ENCODE measurements around the gene ALX4.

Gene ALX4

DNA sequence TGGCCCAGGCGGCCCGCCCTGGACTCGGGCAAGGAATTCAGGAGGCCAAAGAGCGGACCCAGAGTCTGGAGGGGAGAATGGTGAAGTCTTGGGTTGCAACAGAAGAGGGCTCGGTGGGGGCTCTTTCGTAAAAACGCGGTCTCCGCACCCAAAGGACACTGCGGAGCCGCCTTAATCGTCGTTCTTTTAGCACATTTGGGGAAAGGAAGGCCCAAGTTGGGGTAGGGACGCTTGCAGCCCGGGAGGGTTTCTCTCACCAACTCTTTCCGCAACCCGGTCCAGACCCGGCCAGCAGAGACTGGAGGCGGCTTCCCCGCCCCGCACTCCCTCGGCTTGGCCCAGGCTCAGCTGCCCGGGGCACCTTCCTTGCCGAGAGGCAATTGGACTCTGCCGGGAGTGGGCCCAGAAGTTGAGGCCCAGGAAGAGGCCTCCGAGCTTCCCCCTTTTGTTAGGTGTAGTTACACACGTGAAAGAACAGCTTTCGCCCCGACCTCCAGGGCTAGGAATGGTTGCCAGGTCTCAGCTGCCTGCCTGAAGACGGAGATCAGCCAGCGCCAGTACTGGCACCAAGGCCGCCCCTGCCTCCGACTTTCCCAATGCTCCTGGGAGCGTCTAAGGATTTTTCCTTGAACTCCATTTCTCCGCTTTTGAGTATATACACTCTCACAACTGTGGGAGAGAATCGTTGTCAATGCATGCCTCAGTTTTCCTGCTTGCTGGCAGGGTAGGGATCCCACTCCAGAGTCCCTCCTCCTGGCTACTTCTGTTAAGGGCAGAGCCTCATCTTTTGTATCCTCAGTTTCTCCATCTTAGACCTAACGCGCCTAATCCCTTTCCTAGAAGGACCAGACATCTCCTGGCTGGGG, 3.7 kb downstream of the ALX4 start:
- no peaks in the 10 kb centered on the region for H4K20me1 ChIP-seq (ENCODE audit: insufficient read depth, low read length)
- H3K27ac ChIP-seq (ENCODE audit: low read length) = no peak overlapping the region
- H3K4me3 ChIP-seq (ENCODE audit: low read length) = no peak overlapping the region
- no peaks in the 10 kb centered on the region for H3K79me2 ChIP-seq (ENCODE audit: low read length)
- H3K4me1 ChIP-seq (ENCODE audit: low read length) = no peaks in the 10 kb centered on the region
- H3K4me2 ChIP-seq (ENCODE audit: low read length) = no peak overlapping the region
- H2AFZ ChIP-seq (ENCODE audit: low read depth, low read length) = no peak overlapping the region
- no peaks in the 10 kb centered on the region for H3K27me3 ChIP-seq (ENCODE audit: low read depth, low read length)
- H3K9ac ChIP-seq (ENCODE audit: low read length) = no peak overlapping the region
- TF ChIP-seq EZH2phosphoT487 (IDR thresholded peaks at IDR 0.05; ENCODE audit: low read depth) = no peak
- TF ChIP-seq CTCF (IDR thresholded peaks at IDR 0.05; ENCODE audit: low read depth, low read length) = no peak
- H3K36me3 ChIP-seq (replicated peaks; ENCODE audit: low read depth, low read length) = no peaks in the 10 kb centered on the region
- H3K9me3 ChIP-seq (ENCODE audit: insufficient read depth, low read length) = no peaks in the 10 kb centered on the region

GRCh38 chr11:44305470-44306051, 4.4 kb downstream of the ALX4 start:
- Histone ChIP-seq H3K27ac (ENCODE audit: low read length) (no peak overlapping the region), H3K36me3 (replicated peaks; ENCODE audit: low read depth, low read length) (no peaks in the 10 kb centered on the region), H3K79me2 (ENCODE audit: low read length) (no peaks in the 10 kb centered on the region), H3K4me3 (ENCODE audit: low read length) (no peak overlapping the region), H3K27me3 (ENCODE audit: low read depth, low read length) (no peaks in the 10 kb centered on the region), H3K9me3 (ENCODE audit: insufficient read depth, low read length) (no peaks in the 10 kb centered on the region), H2AFZ (ENCODE audit: low read depth, low read length) (no peak overlapping the region), H3K4me2 (ENCODE audit: low read length) (no peak overlapping the region), H3K4me1 (ENCODE audit: low read length) (no peaks in the 10 kb centered on the region), H3K9ac (ENCODE audit: low read length) (no peak overlapping the region), H4K20me1 (ENCODE audit: insufficient read depth, low read length) (no peaks in the 10 kb centered on the region)
- no peak for TF ChIP-seq CTCF (IDR thresholded peaks at IDR 0.05; ENCODE audit: low read depth, low read length)
- TF ChIP-seq EZH2phosphoT487 (IDR thresholded peaks at IDR 0.05; ENCODE audit: low read depth) = no peak

GRCh38 chr11:44305026-44305469, 4.9 kb downstream of the ALX4 start:
- no peak for TF ChIP-seq EZH2phosphoT487 (IDR thresholded peaks at IDR 0.05; ENCODE audit: low read depth)
- TF ChIP-seq CTCF (IDR thresholded peaks at IDR 0.05; ENCODE audit: low read depth, low read length) = no peak
- H3K4me3 ChIP-seq (ENCODE audit: low read length) = no peak overlapping the region
- H3K27me3 ChIP-seq (ENCODE audit: low read depth, low read length) = no peaks in the 10 kb centered on the region
- no peak overlapping the region for H3K9ac ChIP-seq (ENCODE audit: low read length)
- H4K20me1 ChIP-seq (ENCODE audit: insufficient read depth, low read length) = no peaks in the 10 kb centered on the region
- no peaks in the 10 kb centered on the region for H3K79me2 ChIP-seq (ENCODE audit: low read length)
- no peak overlapping the region for H3K27ac ChIP-seq (ENCODE audit: low read length)
- H2AFZ ChIP-seq (ENCODE audit: low read depth, low read length) = no peak overlapping the region
- no peaks in the 10 kb centered on the region for H3K9me3 ChIP-seq (ENCODE audit: insufficient read depth, low read length)
- no peak overlapping the region for H3K4me2 ChIP-seq (ENCODE audit: low read length)
- H3K36me3 ChIP-seq (replicated peaks; ENCODE audit: low read depth, low read length) = no peaks in the 10 kb centered on the region
- no peaks in the 10 kb centered on the region for H3K4me1 ChIP-seq (ENCODE audit: low read length)
